Stimulated activated naive CD4-positive, alpha-beta T cell treated with Interleukin-2 at 50 U/mL for 16 hours (primary cell): Measurements from ENCODE around the gene STAMBPL1.

Experiments used
- DNase-seq: peaks from one replicate; lab custom pipeline; 2025; lab: John Stamatoyannopoulos, UW

STAMBPL1 gene

GRCh38 chr10:88952647-88953111, 72.6 kb downstream of the STAMBPL1 start, which contains the start of gene ACTA2:
ACTA2 (minus strand) TSS chr10:88952773; CDS start chr10:88948930, 3,843 bp downstream.
- no peak for DNase-seq

- DNase-seq: no peak
Measured at GRCh38 chr10:88953662-88954061, 73.6 kb downstream of the STAMBPL1 start.

GRCh38 chr10:88954458-88955083, 74.5 kb downstream of the STAMBPL1 start:
- DNase-seq: no peak

- DNase-seq: no peak
Measured at GRCh38 chr10:88957381-88957780, 77.3 kb downstream of the STAMBPL1 start.

- DNase-seq: no peak
Measured at GRCh38 chr10:88958721-88959120, 78.7 kb downstream of the STAMBPL1 start.

GRCh38 chr10:88960802-88961201, 80.8 kb downstream of the STAMBPL1 start:
- peak; percentile 7 for DNase-seq

GRCh38 chr10:88961266-88961665, 81.2 kb downstream of the STAMBPL1 start:
- DNase-seq: no peak

- no peak for DNase-seq
Measured at GRCh38 chr10:88962336-88962735, 82.3 kb downstream of the STAMBPL1 start.

GRCh38 chr10:88963318-88963717, 83.3 kb downstream of the STAMBPL1 start:
- DNase-seq: no peak

GRCh38 chr10:88964360-88964759, 84.3 kb downstream of the STAMBPL1 start:
- DNase-seq: no peak

- no peak for DNase-seq
Measured at GRCh38 chr10:88964869-88965415, 84.9 kb downstream of the STAMBPL1 start.

GRCh38 chr10:88966797-88967196, 86.8 kb downstream of the STAMBPL1 start:
- DNase-seq: no peak

GRCh38 chr10:88968391-88968790, 88.3 kb downstream of the STAMBPL1 start:
- DNase-seq: no peak

GRCh38 chr10:88971221-88972061, 91.4 kb downstream of the STAMBPL1 start:
- no peak for DNase-seq
